Limb (tissue), 2 donors: Measurements from ENCODE around the gene AP5Z1.
"Not testable (repeated sequence)": the region's sequence is repeated elsewhere in the genome, so short reads cannot be mapped to it uniquely, and the experiment has no call there.

Experiments
- DNase-seq, 2 donors: peaks; one replicate each; pipeline ENCODE4 v3.0.0-alpha.2; 2016; ENCODE audit errors: extremely low spot score in 2 of 2

The AP5Z1 gene

DNA sequence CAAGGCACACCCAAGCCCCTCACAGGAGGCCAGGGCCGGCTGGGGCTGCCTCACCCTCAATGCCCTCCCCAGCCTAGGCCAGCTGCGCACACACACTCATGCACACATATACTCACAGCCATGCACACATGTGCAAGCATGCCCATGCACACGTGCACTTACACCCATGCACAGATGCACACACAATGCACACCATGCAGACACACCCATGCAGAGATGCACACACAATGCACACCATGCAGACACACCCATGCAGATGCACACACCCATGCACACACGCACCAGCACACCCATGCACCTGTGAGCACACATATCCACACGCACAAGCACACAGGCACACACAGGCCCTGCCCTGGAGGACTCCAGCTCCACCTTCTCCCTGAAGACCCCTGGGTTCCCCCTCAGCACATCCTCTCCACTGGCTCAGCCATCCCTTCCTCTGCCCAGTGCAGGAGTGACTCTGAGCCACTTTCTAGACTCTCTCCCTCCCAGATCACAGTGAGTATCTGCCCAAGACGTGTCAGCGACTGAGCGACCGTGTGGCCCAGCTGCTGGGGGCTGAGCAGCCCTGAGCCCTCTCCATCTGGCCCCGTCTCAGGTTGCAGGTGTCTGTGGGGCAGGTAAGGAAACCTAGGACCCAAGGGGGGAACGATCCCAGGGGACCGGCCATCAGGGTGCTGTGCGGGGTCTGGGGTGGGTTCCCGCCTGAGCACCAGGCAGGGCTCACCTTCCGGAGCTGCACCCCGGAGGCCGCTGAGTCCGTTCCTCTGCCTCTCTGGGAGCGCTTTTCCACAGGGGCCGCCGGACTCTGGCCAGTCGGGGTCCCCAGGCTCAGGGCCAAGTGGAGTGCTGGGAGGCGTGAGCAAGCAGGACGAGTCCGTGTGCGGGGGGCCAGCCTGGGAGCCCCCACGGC, 25.8 kb downstream of the AP5Z1 start:
- peak in 1 of 2 donors; percentile 29 for DNase-seq

DNA sequence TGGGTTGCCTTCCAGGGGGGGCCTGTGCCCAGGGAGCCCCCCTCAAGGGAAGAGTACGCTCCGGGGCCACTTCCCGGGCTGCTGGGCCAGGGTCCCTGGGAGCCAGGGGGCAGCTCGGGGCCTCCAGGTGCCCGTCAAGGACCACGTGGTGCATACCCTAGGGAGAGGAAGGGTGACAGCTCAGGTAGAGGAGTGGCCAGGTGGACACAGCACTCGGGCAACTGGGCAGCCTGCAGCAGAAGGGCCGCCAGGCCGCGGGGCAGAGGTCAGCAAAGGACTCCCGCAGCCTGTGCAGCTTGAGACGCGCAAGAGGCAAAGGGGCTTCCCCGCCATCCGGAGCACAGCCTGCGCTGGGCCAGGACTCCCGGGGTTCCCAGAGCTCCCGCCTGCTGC, 26.4 kb downstream of the AP5Z1 start:
- DNase-seq = no peak

DNA sequence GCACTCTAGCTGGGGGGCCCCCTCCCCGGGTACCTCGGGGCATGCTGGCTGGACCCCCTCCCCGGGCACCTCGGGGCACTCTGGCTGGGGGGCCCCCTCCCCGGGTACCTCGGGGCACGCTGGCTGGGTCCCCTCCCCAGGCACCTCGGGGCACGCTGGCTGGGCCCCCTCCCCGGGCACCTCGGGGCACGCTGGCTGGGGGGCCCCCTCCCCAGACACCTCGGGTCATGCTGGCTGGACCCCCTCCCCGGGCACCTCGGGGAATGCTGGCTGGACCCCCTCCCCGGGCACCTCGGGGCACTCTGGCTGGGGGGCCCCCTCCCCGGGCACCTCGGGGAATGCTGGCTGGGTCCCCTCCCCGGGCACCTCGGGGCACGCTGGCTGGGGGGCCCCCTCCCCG, 27.2 kb downstream of the AP5Z1 start:
- not testable (repeated sequence) for DNase-seq

GRCh38 chr7:4803397-4804241, 28.2 kb downstream of the AP5Z1 start:
- DNase-seq = peak in 1 of 2 donors; percentile 30

GRCh38 chr7:4805110-4805983, 29.9 kb downstream of the AP5Z1 start:
- no peak for DNase-seq

DNA sequence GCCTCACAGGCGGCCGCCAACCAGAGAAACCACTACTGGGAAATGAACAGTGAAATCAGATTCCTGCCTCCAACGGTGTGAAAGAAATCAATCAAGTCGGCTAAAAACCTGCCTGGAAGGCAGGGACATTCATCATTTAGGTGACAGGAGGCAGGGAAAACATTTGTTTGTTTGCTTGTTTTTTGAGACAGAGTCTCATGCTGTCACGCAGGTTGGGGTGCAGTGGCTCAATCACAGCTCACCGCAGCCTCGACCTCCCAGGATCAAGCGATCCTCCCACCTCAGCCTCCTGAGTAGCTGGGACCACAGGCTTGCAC, 30.5 kb downstream of the AP5Z1 start:
- no peak for DNase-seq

DNA sequence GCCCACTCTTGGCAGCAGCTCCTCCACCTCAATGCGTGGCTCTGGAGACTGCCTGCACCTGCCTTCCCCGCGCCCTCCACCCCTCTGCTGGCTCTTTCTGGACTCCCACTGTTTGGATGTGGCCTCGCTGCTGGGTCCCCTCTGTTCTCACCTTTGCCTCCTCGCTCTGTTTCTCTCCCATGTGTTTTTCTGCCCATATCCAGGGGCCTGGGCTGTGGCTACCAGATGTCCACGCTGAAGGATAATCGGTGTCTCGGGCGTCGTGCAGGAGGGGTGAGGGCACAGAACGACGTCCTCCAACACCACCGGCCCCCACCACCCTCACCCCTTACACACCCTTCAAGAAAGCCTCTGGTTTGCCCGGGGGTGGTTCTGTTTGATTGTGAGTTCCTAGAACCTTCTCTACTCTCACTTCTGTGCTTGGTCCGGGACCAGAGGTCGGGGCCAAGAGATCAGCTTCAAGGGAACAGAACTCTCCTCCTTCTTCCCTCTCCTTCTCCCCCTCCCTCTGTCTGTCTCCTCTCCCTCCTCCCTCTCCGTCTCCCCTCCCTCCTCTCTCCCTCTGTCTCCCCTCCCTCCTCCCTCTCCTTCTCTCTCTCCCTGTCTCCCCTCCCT, 31.7 kb downstream of the AP5Z1 start:
- no peak for DNase-seq

GRCh38 chr7:4807598-4808016, 32.2 kb downstream of the AP5Z1 start:
- DNase-seq = no peak

DNA sequence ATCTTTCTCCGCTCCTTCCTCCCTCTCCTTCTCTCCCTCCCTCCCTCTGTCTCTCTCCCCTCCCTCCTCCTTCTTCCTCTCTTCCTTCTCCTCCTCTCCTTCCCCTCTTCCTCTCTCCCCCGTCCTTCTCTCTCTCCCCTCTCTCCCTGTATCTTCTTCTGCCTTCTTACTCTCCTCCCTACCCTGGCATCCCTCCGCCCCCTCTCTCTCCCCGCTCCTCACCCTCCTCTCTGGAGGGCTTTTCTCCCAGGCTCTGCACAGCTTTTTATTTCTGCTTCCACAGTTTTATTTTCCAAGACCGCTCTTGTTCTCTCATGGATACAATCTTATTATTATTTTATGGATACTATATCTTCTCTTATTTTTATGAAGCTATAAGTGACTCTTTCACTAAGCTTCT, 32.6 kb downstream of the AP5Z1 start:
- DNase-seq = no peak

DNA sequence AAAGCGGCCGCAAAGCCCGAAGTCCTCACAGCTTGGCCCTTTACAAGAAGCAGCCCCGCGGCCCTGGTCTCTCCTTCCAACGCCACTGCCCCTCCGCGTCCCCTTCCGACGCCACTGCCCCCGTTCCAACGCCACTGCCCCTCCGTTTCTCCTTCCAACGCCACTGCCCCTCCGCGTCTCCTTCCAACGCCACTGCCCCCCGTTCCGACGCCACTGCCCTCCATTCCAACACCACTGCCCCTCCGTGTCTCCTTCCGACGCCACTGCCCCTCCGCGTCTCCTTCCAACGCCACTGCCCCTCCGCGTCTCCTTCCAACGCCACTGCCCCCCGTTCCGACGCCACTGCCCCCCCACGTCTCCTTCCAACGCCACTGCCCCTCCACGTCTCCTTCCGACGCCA, 33.1 kb downstream of the AP5Z1 start:
- no peak for DNase-seq

GRCh38 chr7:4809091-4809591, 33.7 kb downstream of the AP5Z1 start:
- peak in 1 of 2 donors; percentile 30 for DNase-seq

DNA sequence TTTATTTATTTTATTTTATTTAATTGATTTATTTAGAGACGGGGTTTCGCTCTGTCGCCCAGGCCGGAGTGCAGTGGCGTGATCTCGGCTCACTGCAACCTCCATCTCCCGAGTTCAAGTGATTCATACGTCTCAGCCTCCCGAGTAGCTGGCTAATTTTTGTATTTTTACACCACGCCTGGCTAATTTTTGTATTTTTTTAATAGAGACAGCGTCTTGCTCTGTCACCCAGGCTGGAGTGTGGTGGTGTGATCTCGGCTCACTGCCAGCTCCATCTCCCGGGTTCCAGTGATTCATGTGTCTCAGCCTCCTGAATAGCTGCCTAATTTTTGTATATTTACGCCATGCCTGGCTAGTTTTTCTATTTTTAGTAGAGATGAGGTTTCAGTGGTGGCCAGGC, 34.2 kb downstream of the AP5Z1 start:
- DNase-seq = no peak

- DNase-seq = no peak
Observed at GRCh38 chr7:4814433-4814832, 39.0 kb downstream of the AP5Z1 start.

DNA sequence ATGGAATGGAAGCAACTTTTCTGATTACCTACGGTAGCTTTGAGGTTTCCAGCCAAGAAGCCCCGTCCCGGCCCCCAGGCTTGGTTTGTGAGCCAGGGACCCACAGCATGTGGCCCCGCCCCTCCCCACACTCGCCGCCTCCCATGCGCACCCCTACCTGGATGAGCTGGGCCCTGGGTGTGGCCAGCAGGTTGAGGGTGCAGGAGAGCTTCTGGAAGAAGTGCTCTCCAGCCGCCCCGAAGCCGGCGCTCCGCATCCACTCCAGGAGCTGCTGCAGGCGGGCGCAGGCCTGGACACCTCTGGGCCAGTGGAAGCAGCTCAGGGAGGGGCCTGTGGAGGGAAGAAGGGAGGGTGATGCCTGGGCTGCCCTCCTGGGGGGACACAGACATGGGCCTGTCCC, 39.7 kb downstream of the AP5Z1 start:
- DNase-seq = no peak

DNA sequence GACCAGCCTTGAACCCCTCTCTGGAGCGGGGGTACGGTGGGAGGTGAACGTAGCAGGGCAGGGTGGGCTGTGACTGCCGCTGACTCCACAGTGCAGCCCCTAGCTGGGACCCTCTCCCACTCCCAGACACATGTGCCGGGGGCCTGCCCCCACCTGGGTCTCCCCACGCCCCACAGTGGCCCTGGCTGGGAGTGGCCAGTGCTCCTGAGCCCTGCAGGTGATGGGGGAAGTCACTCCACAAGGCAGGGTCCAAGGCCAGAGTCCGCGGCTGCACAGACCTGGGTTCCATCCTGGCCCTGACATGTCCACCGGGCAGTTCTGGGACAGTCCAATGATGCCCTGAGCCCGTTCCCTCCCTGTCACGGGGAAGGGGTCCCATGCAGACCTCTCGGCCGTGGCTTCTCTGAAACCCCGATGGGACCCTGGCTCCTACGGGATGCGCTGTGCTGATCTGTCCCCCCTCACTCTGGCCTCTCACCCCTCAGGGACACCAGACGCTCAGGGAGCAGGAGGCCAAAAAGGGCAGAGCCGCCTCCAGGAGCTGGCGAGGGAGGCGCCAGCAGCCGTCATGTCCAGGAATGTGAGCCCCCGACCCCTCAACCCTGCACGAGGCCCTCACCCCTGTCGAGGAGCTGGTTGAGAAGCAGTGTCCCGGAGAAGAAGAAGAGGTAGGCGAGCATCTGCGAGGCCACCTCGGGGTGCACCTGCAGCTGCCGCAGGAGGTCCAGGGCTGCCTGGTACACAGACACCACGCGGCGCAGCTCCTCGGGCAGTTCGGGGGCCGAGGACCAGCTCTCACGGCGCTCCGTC, 40.4 kb downstream of the AP5Z1 start:
- no peak for DNase-seq

GRCh38 chr7:4816419-4817080, 41.1 kb downstream of the AP5Z1 start:
- DNase-seq = no peak

DNA sequence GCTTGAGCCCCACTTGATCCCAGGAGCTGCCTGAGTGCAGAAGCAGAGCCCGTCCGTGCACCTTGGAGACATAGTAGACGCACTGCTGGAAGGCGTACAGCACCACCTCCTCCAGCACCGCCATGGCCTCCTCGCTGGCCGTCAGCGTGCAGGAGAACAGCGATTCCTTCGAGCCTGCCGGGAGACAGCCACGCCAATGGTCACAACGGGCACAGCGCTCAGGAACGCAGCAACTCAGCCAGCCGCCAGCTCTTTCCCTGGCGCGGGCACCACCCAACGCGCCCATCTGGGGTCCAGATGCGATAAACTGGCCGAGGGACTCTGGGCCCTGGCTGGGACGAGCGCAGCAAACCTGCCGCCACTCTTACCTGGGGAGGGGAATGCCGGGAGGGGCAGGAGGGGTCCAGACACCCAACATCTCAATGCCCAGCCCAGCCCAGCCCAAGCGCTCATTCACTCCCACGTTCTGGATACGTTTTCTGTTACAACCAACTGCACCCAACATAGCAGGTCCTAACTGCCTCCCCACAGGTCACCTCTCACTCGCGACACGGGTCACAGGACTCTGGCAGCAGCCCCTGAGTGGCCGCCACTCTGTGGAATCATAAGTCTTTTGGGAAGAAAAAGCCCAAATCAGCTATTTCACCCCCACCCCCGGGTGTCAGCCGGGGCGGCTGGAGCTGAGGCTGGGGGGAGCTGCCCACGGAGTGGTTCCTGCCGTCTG, 41.9 kb downstream of the AP5Z1 start:
- DNase-seq = no peak

- DNase-seq = peak; percentile 18 to 55
Observed at GRCh38 chr7:4818000-4818794, 42.8 kb downstream of the AP5Z1 start.
